ENCODE data around the gene LMOD1.

LMOD1 gene

GRCh38 chr1:201917362-201918033 is 28.9 kb downstream of the LMOD1 start:
- no peak for TF ChIP-seq CTCF (IDR thresholded peaks at IDR 0.05; ENCODE audit: low read depth, low read length, missing control alignments)
- DNase-seq (ENCODE audit: low read depth): no peak
- H3K4me3 ChIP-seq (ENCODE audit: low read depth, low read length): no peak overlapping the region

GRCh38 chr1:201916649-201917249 is 29.6 kb downstream of the LMOD1 start:
- no peak for TF ChIP-seq CTCF (IDR thresholded peaks at IDR 0.05; ENCODE audit: low read depth, low read length, missing control alignments)
- no peak overlapping the region for H3K4me3 ChIP-seq (ENCODE audit: low read depth, low read length)
- DNase-seq (ENCODE audit: low read depth): no peak

GRCh38 chr1:201914456-201915235 is 31.7 kb downstream of the LMOD1 start:
- TF ChIP-seq CTCF (IDR thresholded peaks at IDR 0.05; ENCODE audit: low read depth, low read length, missing control alignments): no peak
- DNase-seq (ENCODE audit: low read depth): no peak
- H3K4me3 ChIP-seq (ENCODE audit: low read depth, low read length): no peak overlapping the region

GRCh38 chr1:201912832-201913231 is 33.5 kb downstream of the LMOD1 start:
- no peak for TF ChIP-seq CTCF (IDR thresholded peaks at IDR 0.05; ENCODE audit: low read depth, low read length, missing control alignments)
- no peak overlapping the region for H3K4me3 ChIP-seq (ENCODE audit: low read depth, low read length)
- DNase-seq (ENCODE audit: low read depth): no peak

GRCh38 chr1:201911826-201912571 is 34.3 kb downstream of the LMOD1 start:
- TF ChIP-seq CTCF (IDR thresholded peaks at IDR 0.05; ENCODE audit: low read depth, low read length, missing control alignments): no peak
- DNase-seq (ENCODE audit: low read depth): no peak
- H3K4me3 ChIP-seq (ENCODE audit: low read depth, low read length): no peak overlapping the region

- no peak for TF ChIP-seq CTCF (IDR thresholded peaks at IDR 0.05; ENCODE audit: low read depth, low read length, missing control alignments)
- no peak overlapping the region for H3K4me3 ChIP-seq (ENCODE audit: low read depth, low read length)
- DNase-seq (ENCODE audit: low read depth): no peak
Measured at GRCh38 chr1:201907621-201908020, 38.7 kb downstream of the LMOD1 start.
